Measurements from ENCODE around the gene DAB2. TPM values are rescaled to one million over a fixed set of nuclear protein-coding genes. Genes with fewer than 3 reads are reported as not detected.

DAB2 gene
- total RNA-seq, 1 experiment from 2014 or later, result 14.1 TPM

DNA sequence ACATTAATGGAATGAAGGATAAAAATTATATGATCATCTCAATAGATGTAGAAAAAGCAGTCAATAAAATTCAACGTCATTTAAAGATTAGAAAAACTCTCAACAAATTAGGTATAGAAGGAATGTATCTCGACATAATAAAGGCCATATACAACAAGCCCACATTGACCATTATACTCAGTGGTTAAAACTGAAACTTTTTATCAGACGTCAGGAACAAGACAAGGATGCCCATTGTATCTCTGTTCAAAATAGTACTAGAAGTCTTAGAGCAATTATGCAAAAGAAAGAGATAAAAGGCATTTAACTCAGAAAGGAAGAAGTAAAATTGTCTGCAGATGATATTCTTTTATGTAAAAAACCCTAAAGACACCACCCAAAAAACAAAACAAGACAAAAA, 101.2 kb downstream of the DAB2 start:
- no peaks in the 10 kb centered on the region for H3K9me3 ChIP-seq (ENCODE audit: low read length)
- no peaks in the 10 kb centered on the region for H3K79me2 ChIP-seq (ENCODE audit: low read length)
- no peaks in the 10 kb centered on the region for H3K27me3 ChIP-seq (ENCODE audit: low read length)
- POLR2A ChIA-PET (ENCODE audit: unreplicated experiment), result no interaction called here
- no peak for DNase-seq
- H3K27ac ChIP-seq (ENCODE audit: low read length), result no peak overlapping the region
- H2AFZ ChIP-seq (ENCODE audit: low read length), result no peak overlapping the region
- intact Hi-C loops (cut with micrococcal nuclease), result no loop called here
- no peaks in the 10 kb centered on the region for H3K36me3 ChIP-seq (ENCODE audit: low read depth, low read length)
- no peaks in the 10 kb centered on the region for H3F3A ChIP-seq (ENCODE audit: low read length, unreplicated experiment)
- BruUV-seq (replicated peaks), result no TSS peak
- no peaks in the 10 kb centered on the region for H3K4me1 ChIP-seq (ENCODE audit: insufficient read depth, low read length)
- no peak overlapping the region for H3K9ac ChIP-seq (ENCODE audit: low read length)
- TF ChIP-seq EZH2phosphoT487 (IDR thresholded peaks at IDR 0.05; ENCODE audit: borderline replicate concordance, low read length), result no peak
- TF ChIP-seq EZH2 (IDR thresholded peaks at IDR 0.05; ENCODE audit: low read length, unreplicated experiment), result no peak
- TF ChIP-seq, protein P1, sequence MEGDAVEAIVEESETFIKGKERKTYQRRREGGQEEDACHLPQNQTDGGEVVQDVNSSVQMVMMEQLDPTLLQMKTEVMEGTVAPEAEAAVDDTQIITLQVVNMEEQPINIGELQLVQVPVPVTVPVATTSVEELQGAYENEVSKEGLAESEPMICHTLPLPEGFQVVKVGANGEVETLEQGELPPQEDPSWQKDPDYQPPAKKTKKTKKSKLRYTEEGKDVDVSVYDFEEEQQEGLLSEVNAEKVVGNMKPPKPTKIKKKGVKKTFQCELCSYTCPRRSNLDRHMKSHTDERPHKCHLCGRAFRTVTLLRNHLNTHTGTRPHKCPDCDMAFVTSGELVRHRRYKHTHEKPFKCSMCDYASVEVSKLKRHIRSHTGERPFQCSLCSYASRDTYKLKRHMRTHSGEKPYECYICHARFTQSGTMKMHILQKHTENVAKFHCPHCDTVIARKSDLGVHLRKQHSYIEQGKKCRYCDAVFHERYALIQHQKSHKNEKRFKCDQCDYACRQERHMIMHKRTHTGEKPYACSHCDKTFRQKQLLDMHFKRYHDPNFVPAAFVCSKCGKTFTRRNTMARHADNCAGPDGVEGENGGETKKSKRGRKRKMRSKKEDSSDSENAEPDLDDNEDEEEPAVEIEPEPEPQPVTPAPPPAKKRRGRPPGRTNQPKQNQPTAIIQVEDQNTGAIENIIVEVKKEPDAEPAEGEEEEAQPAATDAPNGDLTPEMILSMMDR (conservative IDR thresholded peaks at IDR 0.05; ENCODE audit: low read depth, low read length), result no peak
- H3K4me3 ChIP-seq (ENCODE audit: low read length), result no peak overlapping the region
- ATAC-seq, result no peak
- CTCF ChIA-PET, result no interaction called here
- no peak overlapping the region for H3K4me2 ChIP-seq (ENCODE audit: low read length)
- 0 out of 2 replicates have a peak, but pooled peaks cover 3% of the 10 kb centered on the region for H3K9me2 ChIP-seq (replicated peaks; ENCODE audit: low read length)
- no peaks in the 10 kb centered on the region for H4K20me1 ChIP-seq (ENCODE audit: low read length)

Other genes with a start within 250 kb of the DAB2 start
- 0.81 and 1.1 TPM in 2 replicates for gene FYB1, start 205.4 kb downstream of the DAB2 start, total RNA-seq (2014; rRNA removed)
- gene C9, start 60.5 kb downstream of the DAB2 start, total RNA-seq (2014; rRNA removed), result not detected in 2 replicates